GM10266 (cell line): ENCODE results near the gene ACTA1.

Source experiments
- DNase-seq: peaks from one replicate; pipeline ENCODE4 v3.0.0; 2012; ENCODE audit errors: extremely low spot score
- CTCF ChIP-seq: IDR thresholded peaks from 2 replicates; pipeline ENCODE4 v1.5.1; 2012; ENCODE audit warnings: mild to moderate bottlenecking, low read depth; ENCODE audit not compliant: control insufficient read depth, insufficient read depth; ENCODE audit errors: missing control alignments

ACTA1 gene

GRCh38 chr1:229454056-229454455, 20.2 kb upstream of the ACTA1 start:
- no peak for TF ChIP-seq CTCF
- DNase-seq = no peak

GRCh38 chr1:229452956-229453801, 19.3 kb upstream of the ACTA1 start:
- TF ChIP-seq CTCF = peak; percentile 37
- no peak for DNase-seq

- DNase-seq = no peak
- no peak for TF ChIP-seq CTCF
Measured at GRCh38 chr1:229448845-229449244, 15.0 kb upstream of the ACTA1 start.

GRCh38 chr1:229448354-229448753, 14.5 kb upstream of the ACTA1 start:
- no peak for TF ChIP-seq CTCF
- DNase-seq = no peak

GRCh38 chr1:229447809-229448252, 13.9 kb upstream of the ACTA1 start:
- TF ChIP-seq CTCF = no peak
- no peak for DNase-seq

- DNase-seq = no peak
- no peak for TF ChIP-seq CTCF
Measured at GRCh38 chr1:229445828-229446227, 11.9 kb upstream of the ACTA1 start.

- DNase-seq = peak; percentile 85
- no peak for TF ChIP-seq CTCF
Measured at GRCh38 chr1:229440851-229441537, 7.1 kb upstream of the ACTA1 start.
